K562 (cell line): Measurements from ENCODE around the gene STPG2.

Experiments used
- ZBTB17 ChIP-seq: fragments of 450-650 bp; formaldehyde crosslinking; IDR thresholded peaks from 2 replicates; pipeline ENCODE4 v1.4.0; 2020; ENCODE audit warnings: mild to moderate bottlenecking
- TF ChIP-seq, protein P1 (sequence below), 2 experiments: IDR thresholded peaks; 2 replicates each; pipeline ENCODE4 v1.6.1; 2011; ENCODE audit warnings: borderline replicate concordance in 1 of 2, control low read depth in 1 of 2, low read depth in 1 of 2, low read length in 1 of 2, mild to moderate bottlenecking in 1 of 2, mixed read lengths in 1 of 2, moderate library complexity in 1 of 2; ENCODE audit not compliant: insufficient read depth in 1 of 2, insufficient read length in 1 of 2, poor library complexity in 1 of 2, severe bottlenecking in 1 of 2; ENCODE audit errors: extremely low read depth in 1 of 2

DNA sequence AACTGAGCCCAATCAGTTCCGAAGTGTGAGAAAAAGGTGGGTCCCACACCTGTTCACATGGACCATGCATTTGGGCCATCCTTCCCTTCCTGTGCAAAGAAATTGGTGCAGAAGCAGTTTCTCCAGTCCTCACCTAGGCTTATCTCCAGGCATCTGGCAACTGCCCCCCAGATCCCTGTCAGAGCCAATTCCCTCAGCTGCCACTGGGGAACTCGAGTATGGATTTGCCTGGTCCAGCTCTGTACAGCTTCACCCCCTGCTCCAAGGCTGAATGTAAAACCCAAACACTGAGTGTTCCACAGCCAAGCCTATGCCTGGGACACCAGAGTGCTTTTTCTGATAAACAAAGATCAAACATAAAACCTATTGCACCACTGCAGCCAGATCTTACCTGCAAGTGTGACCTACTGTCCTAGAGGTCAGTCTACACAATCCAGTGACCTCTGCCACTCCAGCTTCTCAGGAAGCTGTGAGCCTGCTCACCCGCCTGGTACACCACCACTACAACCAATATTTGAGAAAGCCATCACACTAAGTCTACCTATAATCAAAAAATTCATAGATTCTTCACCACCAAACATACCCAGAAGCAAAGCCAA lies 136.4 kb downstream of the STPG2 start:
- no peak for TF ChIP-seq ZBTB17 (CRISPR knock-in tag)
- TF ChIP-seq, protein P1, sequence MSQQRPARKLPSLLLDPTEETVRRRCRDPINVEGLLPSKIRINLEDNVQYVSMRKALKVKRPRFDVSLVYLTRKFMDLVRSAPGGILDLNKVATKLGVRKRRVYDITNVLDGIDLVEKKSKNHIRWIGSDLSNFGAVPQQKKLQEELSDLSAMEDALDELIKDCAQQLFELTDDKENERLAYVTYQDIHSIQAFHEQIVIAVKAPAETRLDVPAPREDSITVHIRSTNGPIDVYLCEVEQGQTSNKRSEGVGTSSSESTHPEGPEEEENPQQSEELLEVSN (IDR thresholded peaks at IDR 0.05; ENCODE audit: borderline replicate concordance in 1 of 2, extremely low read depth in 1 of 2, insufficient read depth in 1 of 2, insufficient read length in 1 of 2, low read depth in 1 of 2, low read length in 1 of 2, poor library complexity in 1 of 2, severe bottlenecking in 1 of 2) = no peak
